HG03565 (cell line): ENCODE measurements around the gene CYP27B1.

Experiments used
- ATAC-seq: cut with Tn5 transposase; IDR thresholded peaks from one replicate; pipeline ENCODE4 v1.9.1; 2021; ENCODE audit warnings: mild to moderate bottlenecking, moderate library complexity; ENCODE audit not compliant: unreplicated experiment

CYP27B1 gene

GRCh38 chr12:57751788-57752667, 14.8 kb downstream of the CYP27B1 start, which contains the start of gene CDK4:
CDK4 (minus strand) TSS chr12:57752310; CDS start chr12:57751717, 593 bp downstream.
- peak; percentile 60 for ATAC-seq

- ATAC-seq, result no peak
Observed at GRCh38 chr12:57751432-57751787, 15.5 kb downstream of the CYP27B1 start.

GRCh38 chr12:57750561-57751431, 16.1 kb downstream of the CYP27B1 start:
- no peak for ATAC-seq

- ATAC-seq, result no peak
Observed at GRCh38 chr12:57749061-57749460, 17.8 kb downstream of the CYP27B1 start.

GRCh38 chr12:57746025-57746424, 20.9 kb downstream of the CYP27B1 start:
- no peak for ATAC-seq

- no peak for ATAC-seq
Observed at GRCh38 chr12:57745485-57745881, 21.4 kb downstream of the CYP27B1 start.

- peak; percentile 74 for ATAC-seq
Observed at GRCh38 chr12:57744777-57745484, 21.9 kb downstream of the CYP27B1 start, which contains the start of gene TSPAN31. TSPAN31 (plus strand) TSS chr12:57745039; CDS start chr12:57745155, 116 bp downstream.

GRCh38 chr12:57744194-57744776, 22.6 kb downstream of the CYP27B1 start:
- peak; percentile 13 for ATAC-seq

GRCh38 chr12:57743769-57744168, 23.1 kb downstream of the CYP27B1 start:
- ATAC-seq, result no peak

GRCh38 chr12:57741844-57742738, 24.8 kb downstream of the CYP27B1 start:
- ATAC-seq, result peak; percentile 31

- no peak for ATAC-seq
Observed at GRCh38 chr12:57741413-57741789, 25.5 kb downstream of the CYP27B1 start.

- peak; percentile 44 for ATAC-seq
Observed at GRCh38 chr12:57740656-57741412, 26.0 kb downstream of the CYP27B1 start.

- no peak for ATAC-seq
Observed at GRCh38 chr12:57739914-57740538, 26.9 kb downstream of the CYP27B1 start.

- ATAC-seq, result no peak
Observed at GRCh38 chr12:57739387-57739786, 27.5 kb downstream of the CYP27B1 start.

- no peak for ATAC-seq
Observed at GRCh38 chr12:57738661-57739237, 28.1 kb downstream of the CYP27B1 start, which contains the start of gene AGAP2. AGAP2 (minus strand) TSS chr12:57738742; CDS start chr12:57738246, 496 bp downstream.

GRCh38 chr12:57737467-57738460, 29.1 kb downstream of the CYP27B1 start:
- no peak for ATAC-seq
